SU-DHL-6 (cell line): ENCODE results near the gene TNFRSF19.

Experiments used
- H2AFZ ChIP-seq: fragments of 200-600 bp; sonication (generic); 2 replicates; pipeline ENCODE4 v1.6.1; 2014; ENCODE audit warnings: low read depth, mild to moderate bottlenecking, moderate library complexity, mixed read lengths, antibody characterized with exemption, low read length; ENCODE audit not compliant: severe bottlenecking
- H3F3A ChIP-seq: fragments of 200-600 bp; shearing (Covaris generic); 2 replicates; pipeline ENCODE4 v1.6.0; 2016; ENCODE audit warnings: antibody characterized with exemption, mild to moderate bottlenecking; ENCODE audit not compliant: insufficient read depth
- H3K27ac ChIP-seq: fragments of 200-600 bp; sonication (generic); 2 replicates; pipeline ENCODE4 v1.5.1; 2016; ENCODE audit warnings: low read depth, mild to moderate bottlenecking, low read length, moderate library complexity, mixed read lengths
- H3K27me3 ChIP-seq: fragments of 200-600 bp; sonication (generic), shearing (Covaris generic); 2 replicates; pipeline ENCODE4 v1.6.0; 2014; ENCODE audit warnings: mild to moderate bottlenecking, low read length
- H3K36me3 ChIP-seq: fragments of 200-600 bp; sonication (generic); 2 replicates; pipeline ENCODE4 v1.6.1; 2014; ENCODE audit warnings: mild to moderate bottlenecking, low read length, mixed read lengths
- H3K4me2 ChIP-seq: fragments of 300-600, 200-600 bp; shearing (Covaris generic), sonication (generic); 2 replicates; pipeline ENCODE4 v1.6.0; 2014; ENCODE audit warnings: low read length, low read depth, mild to moderate bottlenecking; ENCODE audit not compliant: poor library complexity, severe bottlenecking
- H3K4me3 ChIP-seq: fragments of 200-600 bp; sonication (generic); 2 replicates; pipeline ENCODE4 v1.5.1; 2014; ENCODE audit warnings: antibody characterized with exemption, low read length, mild to moderate bottlenecking, mixed read lengths; ENCODE audit not compliant: insufficient read depth, poor library complexity, severe bottlenecking
- H3K79me2 ChIP-seq: fragments of 200-600 bp; sonication (generic); 2 replicates; pipeline ENCODE4 v1.6.1; 2014; ENCODE audit warnings: mild to moderate bottlenecking, low read length, moderate library complexity; ENCODE audit not compliant: insufficient read depth
- H3K9ac ChIP-seq: fragments of 200-600 bp; sonication (generic); 2 replicates; pipeline ENCODE4 v1.7.0; 2014; ENCODE audit warnings: mild to moderate bottlenecking, low read length
- H3K9me2 ChIP-seq: fragments of 200-600 bp; sonication (generic); replicated peaks from 2 replicates; pipeline ENCODE4 v1.6.1; 2014; ENCODE audit warnings: low read length; ENCODE audit not compliant: insufficient read depth
- H3K9me3 ChIP-seq: fragments of 200-600 bp; sonication (generic); 2 replicates; pipeline ENCODE4 v1.6.1; 2014; ENCODE audit warnings: low read length, mixed read lengths; ENCODE audit not compliant: insufficient read depth
- H4K20me1 ChIP-seq: fragments of 200-600 bp; sonication (generic); 2 replicates; pipeline ENCODE4 v1.6.1; 2014; ENCODE audit warnings: low read depth, mild to moderate bottlenecking, antibody characterized with exemption, low read length, moderate library complexity, mixed read lengths
- EZH2phosphoT487 ChIP-seq: fragments of 200-600 bp; sonication (generic), shearing (Covaris generic); conservative IDR thresholded peaks from 2 replicates; pipeline ENCODE4 v1.6.1; 2018; ENCODE audit warnings: mild to moderate bottlenecking, antibody characterized with exemption, low read length, moderate library complexity, mixed read lengths
- TF ChIP-seq, protein P1 (sequence below): fragments of 200-600 bp; sonication (generic); IDR thresholded peaks from one replicate; pipeline ENCODE4 v1.5.1; 2017; ENCODE audit warnings: antibody characterized with exemption, mild to moderate bottlenecking, low read length, moderate library complexity; ENCODE audit not compliant: insufficient read depth, poor library complexity, severe bottlenecking

The TNFRSF19 gene

DNA sequence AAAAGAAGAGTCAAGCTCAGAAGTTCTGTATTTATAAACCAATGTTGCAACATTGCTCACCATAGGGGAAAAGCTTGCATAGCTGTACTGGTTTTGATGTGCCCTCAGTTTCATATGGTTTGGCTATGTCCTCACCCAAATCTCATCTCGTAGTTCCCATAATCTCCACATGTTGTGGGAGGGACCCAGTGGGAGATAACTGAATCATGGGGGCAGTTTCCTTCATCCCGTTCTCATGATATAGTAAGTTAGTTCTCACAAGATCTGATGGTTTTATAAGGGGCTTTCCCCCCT lies 73.9 kb downstream of the TNFRSF19 start:
- Histone ChIP-seq H3K27ac (no peak overlapping the region), H2AFZ (no peak overlapping the region), H3K27me3 (no peaks in the 10 kb centered on the region), H3K9ac (no peak overlapping the region), H3K36me3 (no peaks in the 10 kb centered on the region), H3F3A (no peaks in the 10 kb centered on the region), H3K4me2 (no peak overlapping the region), H3K79me2 (no peaks in the 10 kb centered on the region), H4K20me1 (no peaks in the 10 kb centered on the region), H3K9me3 (no peaks in the 10 kb centered on the region), H3K4me3 (no peak overlapping the region), H3K9me2 (no peaks in the 10 kb centered on the region)
- TF ChIP-seq, protein P1, sequence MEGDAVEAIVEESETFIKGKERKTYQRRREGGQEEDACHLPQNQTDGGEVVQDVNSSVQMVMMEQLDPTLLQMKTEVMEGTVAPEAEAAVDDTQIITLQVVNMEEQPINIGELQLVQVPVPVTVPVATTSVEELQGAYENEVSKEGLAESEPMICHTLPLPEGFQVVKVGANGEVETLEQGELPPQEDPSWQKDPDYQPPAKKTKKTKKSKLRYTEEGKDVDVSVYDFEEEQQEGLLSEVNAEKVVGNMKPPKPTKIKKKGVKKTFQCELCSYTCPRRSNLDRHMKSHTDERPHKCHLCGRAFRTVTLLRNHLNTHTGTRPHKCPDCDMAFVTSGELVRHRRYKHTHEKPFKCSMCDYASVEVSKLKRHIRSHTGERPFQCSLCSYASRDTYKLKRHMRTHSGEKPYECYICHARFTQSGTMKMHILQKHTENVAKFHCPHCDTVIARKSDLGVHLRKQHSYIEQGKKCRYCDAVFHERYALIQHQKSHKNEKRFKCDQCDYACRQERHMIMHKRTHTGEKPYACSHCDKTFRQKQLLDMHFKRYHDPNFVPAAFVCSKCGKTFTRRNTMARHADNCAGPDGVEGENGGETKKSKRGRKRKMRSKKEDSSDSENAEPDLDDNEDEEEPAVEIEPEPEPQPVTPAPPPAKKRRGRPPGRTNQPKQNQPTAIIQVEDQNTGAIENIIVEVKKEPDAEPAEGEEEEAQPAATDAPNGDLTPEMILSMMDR, result no peak
- no peak for TF ChIP-seq EZH2phosphoT487

- Histone ChIP-seq H3K4me3 (no peak overlapping the region), H3K9me2 (no peaks in the 10 kb centered on the region), H3F3A (no peaks in the 10 kb centered on the region), H3K9ac (no peak overlapping the region), H3K4me2 (no peak overlapping the region), H3K36me3 (no peaks in the 10 kb centered on the region), H3K9me3 (no peaks in the 10 kb centered on the region), H3K79me2 (no peaks in the 10 kb centered on the region), H3K27ac (no peak overlapping the region), H2AFZ (no peak overlapping the region), H3K27me3 (no peaks in the 10 kb centered on the region), H4K20me1 (no peaks in the 10 kb centered on the region)
- no peak for TF ChIP-seq EZH2phosphoT487
- TF ChIP-seq, protein P1, result no peak
Measured at GRCh38 chr13:23644527-23645138, 74.4 kb downstream of the TNFRSF19 start.

GRCh38 chr13:23645851-23646250 lies 75.6 kb downstream of the TNFRSF19 start:
- H3K9ac ChIP-seq, result no peak overlapping the region
- H3K27ac ChIP-seq, result no peak overlapping the region
- H3K9me3 ChIP-seq, result no peaks in the 10 kb centered on the region
- H3K9me2 ChIP-seq, result no peaks in the 10 kb centered on the region
- H2AFZ ChIP-seq, result no peak overlapping the region
- H3K36me3 ChIP-seq, result no peaks in the 10 kb centered on the region
- no peaks in the 10 kb centered on the region for H3F3A ChIP-seq
- no peaks in the 10 kb centered on the region for H3K27me3 ChIP-seq
- TF ChIP-seq, protein P1, result no peak
- no peak for TF ChIP-seq EZH2phosphoT487
- H3K4me2 ChIP-seq, result no peak overlapping the region
- no peaks in the 10 kb centered on the region for H4K20me1 ChIP-seq
- no peak overlapping the region for H3K4me3 ChIP-seq
- no peaks in the 10 kb centered on the region for H3K79me2 ChIP-seq
